ENCODE measurements around the gene CCDC148.

CCDC148 gene

DNA sequence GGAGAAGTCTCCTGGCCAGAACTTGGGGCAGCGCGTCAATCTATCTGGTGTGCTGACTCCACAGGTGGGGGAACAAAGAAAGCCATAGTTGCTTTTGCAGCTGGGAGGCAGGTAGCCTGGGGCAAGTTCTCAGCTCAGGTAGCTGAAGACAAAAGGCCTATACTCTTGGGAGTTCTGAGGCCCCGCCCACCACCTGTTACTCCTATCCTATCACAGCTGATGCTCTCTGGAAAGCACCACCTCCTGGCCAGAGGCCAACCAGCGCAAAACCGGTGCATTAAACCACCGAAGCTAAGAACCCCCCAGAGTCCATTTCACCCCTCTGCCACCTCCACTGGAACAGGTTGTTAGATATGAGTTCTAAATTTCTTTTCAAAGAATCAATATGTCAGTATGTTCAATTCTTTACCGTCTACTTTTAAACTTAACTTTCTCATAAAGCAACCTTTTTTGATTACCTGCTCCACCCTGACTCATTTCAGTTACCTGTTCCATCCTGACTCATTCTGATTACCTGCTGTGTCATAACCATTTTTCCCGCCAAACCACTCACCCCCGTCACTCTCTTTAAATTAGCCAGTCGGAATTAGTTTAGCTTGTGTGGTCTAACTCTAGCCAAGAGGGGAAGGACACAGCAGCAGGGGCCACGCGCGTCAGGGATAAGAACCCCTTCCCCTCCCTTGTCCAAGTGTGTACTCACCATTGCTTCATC lies 311.5 kb downstream of the CCDC148 start:
- DNase-seq, result no peak

DNA sequence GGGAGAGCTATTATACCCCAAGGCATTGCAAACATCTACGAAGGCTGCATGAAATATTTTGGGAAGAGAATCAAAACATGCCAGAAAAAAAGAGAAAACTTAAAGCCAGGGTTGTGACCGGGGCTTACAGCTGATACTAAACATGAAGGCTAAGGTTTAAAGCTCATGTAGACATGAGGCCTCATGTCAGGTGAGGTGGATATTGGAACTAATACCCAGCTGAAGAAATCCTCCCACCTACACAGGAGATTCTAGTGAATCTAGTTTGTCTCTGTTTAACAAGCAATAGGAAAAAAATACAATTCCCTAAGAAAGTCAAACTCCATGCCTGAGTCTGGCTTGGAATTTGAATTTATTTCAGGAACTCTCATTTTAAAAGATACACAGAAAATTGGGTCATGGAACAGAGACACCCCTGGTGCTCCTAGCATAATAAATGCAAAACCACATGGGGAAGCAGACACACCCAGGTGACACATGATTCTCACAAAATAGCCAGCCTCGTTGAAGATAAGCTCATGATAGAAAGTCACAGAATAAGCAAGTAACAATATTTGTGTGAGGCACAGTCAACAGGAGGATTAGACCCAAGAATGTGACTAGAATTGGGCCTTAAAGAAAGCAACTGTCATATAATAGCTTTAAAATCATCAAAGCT lies 312.7 kb downstream of the CCDC148 start:
- DNase-seq, result no peak

DNA sequence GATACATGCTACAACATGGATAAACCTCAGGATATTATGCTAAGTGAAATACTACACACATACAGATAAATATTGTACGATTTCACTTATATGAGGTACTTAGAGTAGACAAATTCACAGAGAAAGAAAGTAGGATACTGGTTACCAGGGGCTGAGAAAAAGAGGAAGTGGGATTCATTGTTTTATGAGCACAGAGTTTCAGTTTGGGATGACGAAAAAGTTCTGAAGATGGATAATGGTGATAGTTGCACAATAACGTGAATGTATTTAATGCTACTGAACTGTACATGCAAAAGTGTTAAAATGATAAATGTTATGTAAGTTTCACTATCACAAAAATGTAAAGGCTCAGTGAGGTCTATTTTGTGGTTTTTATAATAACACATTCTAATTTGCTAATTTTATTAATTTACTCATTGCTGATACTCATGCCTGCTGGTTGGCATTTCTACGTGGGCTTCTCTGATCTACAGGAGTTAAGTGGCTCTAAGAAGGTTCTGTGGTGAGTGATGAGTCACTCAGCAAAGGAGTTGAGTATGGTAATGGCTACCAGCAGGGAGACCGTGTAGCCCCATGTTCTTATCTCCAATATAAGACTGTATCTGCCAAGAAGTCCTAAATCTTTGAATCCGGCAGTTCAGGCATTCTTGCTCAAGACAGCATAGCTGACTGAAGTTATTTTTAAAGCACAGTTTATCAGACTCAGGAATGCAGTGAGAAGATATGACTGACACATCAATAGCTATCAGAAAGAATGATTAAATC lies 313.8 kb downstream of the CCDC148 start:
- DNase-seq, result no peak

DNA sequence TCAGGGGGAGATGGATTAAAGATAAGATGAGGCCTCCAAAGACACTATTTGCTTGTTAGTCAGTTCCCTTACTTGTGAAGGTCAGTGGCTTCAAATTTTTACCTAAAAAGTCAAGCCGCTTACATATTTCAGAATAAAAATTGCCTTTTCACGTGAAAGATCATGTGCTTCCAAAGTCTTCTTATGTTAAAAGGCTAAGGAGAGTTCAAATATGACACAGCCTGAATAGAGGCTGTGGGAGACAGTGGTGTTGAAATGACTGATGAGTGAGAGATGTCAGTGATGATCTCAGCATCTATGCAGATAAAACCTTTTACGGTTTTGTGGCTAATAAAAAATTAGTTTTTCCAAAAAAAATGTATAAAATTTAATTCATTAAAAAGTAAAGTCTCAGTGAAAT lies 314.4 kb downstream of the CCDC148 start:
- DNase-seq, result no peak

DNA sequence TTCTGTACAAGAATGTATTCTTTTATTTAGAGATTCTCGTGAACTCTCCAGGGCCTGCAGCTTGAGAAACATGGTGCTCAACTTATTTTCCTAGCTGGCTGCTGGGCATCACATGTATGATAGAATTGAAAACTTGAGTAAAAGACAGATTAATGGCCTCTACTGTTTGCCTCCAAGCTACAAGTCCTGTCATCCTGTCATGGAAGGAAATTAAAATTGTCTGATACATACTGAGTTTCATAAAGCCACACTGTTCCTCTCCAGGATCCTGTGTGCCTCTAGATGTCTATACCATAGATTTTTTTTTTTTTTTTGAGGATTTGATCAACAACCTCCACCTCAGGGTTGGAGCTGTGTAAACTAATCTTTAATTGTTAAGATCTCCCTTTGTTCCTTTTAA lies 316.4 kb downstream of the CCDC148 start:
- no peak for DNase-seq

DNA sequence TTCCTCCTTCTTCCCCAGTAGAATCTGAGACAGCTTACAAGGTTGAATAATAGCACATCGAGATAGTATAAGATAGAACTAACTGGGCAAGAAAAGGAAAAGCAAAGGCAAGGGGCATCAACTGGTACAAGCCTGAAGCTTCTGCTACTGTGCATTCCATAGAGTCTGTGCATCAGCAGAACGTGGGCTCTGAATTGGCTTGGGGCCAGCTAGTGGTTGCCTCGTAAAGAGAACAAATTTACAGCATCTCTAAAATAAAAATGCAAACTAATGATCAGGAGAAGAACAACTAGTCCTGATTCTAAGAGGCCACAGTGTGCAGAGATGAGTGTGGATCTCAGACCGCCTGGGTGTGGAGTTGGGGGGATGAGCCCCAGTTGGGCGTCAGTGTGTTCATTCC lies 318.3 kb downstream of the CCDC148 start:
- no peak for DNase-seq

DNA sequence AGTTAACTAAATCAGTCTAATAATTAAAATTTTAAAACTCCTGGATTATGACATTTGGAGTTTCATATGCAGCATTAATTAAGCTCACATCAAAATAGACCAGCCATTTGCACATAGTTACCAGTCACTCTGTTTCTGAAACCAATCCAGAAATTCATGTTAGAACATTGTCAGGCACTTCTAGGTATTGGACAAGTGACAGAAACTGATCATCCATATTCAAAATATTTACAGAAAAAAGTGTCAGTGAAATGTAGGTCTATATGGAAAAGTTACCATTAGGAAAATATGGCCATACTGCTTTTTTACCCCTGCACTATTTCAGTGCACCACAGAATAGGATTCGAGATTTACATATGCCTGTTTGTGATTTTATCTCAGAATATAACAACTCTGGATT lies 321.5 kb downstream of the CCDC148 start:
- DNase-seq, result no peak

DNA sequence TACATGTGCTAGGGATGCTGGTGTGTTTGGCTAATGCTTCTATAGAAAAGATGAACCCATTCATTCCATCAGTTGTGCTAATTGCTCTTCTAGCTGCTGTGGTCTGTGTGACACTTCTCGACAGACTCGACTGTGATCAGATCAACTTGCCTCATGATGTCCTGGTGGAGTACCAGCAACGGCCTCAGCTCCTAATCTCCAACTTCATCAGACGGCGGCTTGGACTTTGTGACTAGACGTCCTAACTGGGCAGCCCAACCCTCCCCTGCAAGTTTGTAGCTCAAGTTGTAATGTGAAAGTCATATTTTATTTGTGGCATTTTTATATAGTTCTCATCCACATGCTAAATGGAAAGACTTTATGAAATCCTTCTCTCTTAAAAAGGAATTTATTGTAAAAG lies 321.9 kb downstream of the CCDC148 start:
- no peak for DNase-seq

DNA sequence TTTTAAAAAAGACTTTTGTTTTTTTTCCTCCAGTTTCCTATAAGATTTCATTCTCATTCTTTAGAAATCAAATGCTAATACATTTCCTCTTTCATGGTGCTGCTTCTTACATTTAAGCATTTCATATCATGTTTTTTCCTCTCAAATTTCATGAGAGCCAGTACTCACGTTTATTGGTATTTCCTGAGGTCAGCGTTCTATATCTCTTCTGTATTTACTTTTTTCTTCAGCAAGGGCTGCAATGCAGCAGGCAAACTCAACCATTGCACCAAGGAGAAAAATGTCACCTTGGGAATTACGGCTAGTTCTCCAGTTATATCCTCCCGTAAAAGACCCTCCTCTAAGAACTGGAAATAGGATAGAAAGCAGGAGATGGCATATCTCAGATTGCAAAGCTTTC lies 322.5 kb downstream of the CCDC148 start:
- no peak for DNase-seq

DNA sequence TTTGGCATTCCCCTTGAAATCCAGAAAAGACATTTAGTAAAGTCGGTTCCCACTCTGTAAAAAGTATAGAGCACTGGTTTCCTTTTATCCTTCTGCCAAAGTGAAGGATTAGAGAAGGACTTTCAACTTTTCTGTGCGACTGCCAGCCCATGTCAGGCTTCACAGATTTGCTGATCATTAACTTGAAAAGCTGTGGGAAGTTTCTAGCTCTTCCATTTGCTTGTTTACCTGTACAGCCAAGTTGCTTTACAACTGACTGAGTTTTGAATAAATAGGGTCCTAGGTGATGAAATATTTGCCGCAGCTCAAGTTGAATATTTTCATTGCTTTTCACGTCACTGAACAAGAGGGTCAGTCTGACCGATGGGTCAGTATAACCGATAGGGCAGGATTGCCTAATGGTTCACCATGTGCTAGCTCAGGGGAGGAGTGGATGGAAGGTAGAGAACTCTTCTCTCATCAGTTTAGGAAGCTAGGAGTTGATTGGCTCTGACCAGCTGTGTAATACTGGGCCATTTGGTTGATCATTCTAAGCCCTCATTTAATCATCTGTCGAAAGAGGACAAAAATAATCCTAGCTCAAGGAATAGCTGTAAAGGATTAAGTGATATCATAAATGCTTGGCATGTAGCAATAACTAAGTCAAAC lies 324.5 kb downstream of the CCDC148 start:
- DNase-seq, result no peak

DNA sequence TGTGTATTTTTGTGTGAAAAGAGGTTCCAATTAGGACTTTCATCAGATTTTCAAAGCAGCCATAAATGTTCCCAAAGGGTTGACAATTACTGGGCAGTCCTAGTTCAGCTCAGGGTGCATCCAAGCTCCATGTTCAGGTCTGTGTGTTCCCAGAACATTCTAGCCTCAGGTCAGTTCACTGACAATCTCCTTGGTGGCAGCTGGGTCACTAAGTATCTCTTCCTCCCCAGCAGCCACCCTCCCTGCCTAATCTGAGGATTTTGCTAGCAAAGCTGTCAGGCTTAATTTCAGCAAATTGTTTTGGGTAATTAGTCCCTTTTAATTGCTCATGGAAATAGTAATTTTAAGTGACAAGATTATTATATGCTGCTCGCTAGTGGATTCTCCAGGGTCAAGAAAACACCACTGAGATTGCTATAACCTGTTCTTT lies 325.1 kb downstream of the CCDC148 start:
- DNase-seq, result no peak

DNA sequence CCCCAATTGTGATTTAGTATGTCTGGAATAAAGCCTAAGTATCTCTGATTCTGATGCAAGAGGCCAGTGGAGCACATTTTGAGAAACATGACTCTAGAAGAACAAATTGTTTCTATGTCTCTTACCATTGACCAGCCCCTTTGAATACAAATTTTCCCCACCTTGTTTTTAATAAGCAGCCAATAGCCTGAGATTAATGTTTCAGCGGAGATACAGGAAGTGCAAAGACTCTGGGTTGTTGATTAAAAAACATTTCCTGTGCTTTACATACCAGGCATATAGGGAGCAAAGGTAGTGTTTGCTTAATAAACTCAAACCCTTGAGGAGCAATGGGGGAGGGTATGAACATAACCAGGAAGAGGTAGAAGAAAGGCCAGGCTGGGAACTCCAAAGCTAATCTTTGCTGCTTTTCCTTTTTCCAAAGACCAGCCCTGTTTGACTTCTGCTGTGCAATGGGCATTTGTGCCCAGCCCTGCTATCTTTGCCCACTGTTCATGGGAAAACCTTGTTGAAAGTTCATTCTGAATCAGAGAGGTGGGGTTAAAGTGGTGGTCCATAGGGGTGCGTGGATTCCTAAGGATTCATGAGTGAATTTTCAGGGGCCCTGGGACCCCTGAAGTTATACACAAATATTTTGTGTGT lies 325.6 kb downstream of the CCDC148 start:
- no peak for DNase-seq

DNA sequence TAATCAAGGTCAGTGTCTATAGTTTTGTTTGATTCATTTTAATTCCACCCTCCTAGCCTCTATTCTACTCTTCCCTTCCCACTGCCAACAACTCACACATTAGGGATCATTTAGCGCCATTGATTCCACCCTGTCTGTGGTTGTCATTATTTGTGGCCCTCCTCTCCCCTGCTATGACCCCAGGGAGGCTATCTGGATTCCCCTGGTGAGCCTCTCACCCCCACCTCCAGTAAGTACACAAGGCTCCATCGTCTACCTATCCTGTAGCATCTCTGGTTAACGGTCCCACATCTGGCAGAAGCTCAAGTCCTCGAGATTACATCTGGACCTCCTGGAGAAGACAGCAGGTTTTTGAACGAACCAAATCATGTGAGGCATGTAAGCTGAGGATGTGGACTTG lies 327.5 kb downstream of the CCDC148 start:
- DNase-seq, result no peak

DNA sequence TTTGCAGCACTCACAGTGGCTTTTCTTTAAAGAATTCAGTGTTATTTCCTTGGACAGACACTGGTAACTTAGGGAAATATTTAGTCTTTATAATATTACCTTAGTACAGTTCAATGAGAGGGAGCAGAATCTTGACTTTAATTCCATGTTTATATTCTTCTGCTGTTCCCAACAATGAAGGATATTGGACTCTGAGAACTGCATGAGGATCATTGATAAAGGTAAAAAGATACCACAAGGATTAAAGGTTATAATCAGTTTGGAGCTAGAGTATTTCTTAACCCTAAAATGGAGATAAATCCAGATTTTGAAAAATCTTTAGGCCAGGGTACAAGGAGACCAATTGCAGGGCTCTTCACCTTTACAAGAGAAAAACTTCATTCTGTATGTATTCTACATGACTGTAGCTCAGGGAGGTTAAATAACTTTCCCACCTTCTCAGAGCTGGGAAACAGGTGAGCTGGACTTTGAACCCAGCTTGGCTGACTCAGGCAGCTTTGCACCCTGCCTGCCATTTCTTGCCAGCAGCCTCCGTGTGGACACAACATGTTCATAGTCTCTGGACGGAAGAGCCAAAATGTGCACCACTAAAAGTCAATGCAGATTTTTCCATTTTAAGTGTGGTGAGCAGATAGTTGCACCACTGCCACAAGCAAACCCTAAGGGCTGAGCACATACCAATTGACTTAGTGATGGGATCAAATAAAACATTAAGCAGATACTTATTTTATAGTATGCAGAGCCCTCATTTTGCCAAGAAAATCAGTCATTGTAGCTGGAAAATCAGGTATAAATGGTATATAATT lies 328.2 kb downstream of the CCDC148 start:
- no peak for DNase-seq

DNA sequence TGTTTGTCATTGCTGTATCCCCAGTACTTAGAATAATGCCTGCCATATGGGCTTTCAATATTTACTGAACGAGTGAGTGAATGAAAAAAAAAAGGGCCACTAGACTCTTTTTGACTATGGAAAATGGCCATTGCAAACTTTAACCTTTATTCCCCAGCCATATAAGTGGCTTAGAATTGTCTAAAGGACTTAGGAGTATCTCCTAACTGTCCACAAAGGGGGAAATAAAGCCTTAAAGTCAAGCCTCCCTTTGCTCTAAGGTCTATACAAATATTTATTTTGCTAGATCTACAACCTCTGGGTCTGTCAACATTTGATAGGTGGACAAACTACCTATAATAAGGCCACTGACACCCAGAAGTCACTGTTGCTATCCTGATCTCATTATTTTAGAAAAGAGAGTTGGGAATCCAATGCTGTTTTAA lies 329.2 kb downstream of the CCDC148 start:
- no peak for DNase-seq

DNA sequence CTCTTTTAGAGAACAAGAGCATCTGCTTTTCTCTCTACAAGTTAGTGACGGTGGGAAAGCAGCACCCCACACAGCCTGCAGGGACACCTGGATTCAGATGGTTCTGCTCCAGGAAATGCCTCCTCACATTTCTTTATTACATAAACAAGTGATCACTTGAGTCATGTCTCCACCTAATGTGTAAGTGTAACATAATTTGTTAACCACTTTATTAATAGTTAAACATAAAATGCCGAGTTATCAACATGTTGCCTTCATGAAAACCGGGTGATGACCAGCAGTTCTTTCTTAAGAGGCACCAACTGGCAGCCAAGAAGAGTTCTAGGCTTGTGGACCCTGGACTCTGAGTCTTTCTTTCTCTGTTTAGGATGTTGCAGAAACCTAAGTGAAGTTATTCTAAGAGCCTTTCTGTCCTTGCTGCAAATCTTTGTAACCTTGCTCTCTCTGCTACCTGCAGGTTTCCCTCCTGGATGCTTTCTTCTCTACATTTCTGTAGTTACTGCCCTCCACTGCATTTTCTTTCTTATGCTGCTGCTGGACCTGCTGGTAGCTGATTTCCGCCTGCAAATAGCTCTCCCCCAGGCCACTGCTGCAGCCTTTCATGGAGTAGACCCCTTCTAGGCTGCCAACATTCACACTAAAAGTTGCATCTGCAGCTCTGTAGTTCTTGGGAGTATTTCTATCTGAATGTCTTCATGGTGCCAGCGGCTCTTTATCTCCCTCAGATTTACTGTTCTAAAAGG lies 330.6 kb downstream of the CCDC148 start:
- DNase-seq, result no peak

DNA sequence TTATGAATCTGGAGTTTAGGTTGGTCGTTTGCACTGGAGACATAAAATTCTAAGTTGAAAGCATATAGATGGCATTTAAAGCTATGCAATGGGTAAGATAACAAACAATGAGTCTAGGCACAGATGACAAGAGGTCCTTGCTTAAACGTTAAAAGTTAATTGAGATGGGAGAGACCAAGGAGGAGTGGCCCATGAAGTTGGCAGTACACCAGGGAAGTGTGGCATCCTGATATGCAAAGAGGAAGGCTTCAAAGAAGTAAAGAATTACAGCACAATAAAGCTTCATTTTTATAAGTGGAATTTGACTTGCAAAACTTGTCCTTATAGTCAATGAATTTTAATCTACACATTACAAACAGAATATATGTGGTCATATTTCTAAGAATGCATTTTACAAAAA lies 331.7 kb downstream of the CCDC148 start:
- no peak for DNase-seq

Data from activated T-cell treated with anti-CD3 and anti-CD28 coated beads, Interleukin-2, amount 50 U/mL, for 48 hours (primary cell).